Measurements from ENCODE around the gene GCFC2. TPM values are rescaled to one million over a fixed set of nuclear protein-coding genes. Genes with fewer than 3 reads are reported as not detected.

Gene GCFC2
- total RNA-seq, 1 experiment from 2014 or later: 18.3 TPM

- H3K9ac ChIP-seq (ENCODE audit: extremely low read depth, insufficient read length, low read length): no peak overlapping the region
- no peaks in the 10 kb centered on the region for H3K27me3 ChIP-seq (ENCODE audit: insufficient read depth, low read length)
- H2BK12ac ChIP-seq (ENCODE audit: insufficient read length, low read depth, low read length): no peak overlapping the region
- no peak overlapping the region for H3K4ac ChIP-seq (ENCODE audit: low read depth, low read length)
- no peaks in the 10 kb centered on the region for H3K79me2 ChIP-seq (ENCODE audit: insufficient read depth, low read length)
- no peak overlapping the region for H4K91ac ChIP-seq (ENCODE audit: insufficient read length, low read depth, low read length)
- H3K4me1 Mint-ChIP-seq: no peaks in the 10 kb centered on the region
- H2AK5ac ChIP-seq (ENCODE audit: insufficient read length, low read length): no peak overlapping the region
- no peak overlapping the region for H3K27ac ChIP-seq (ENCODE audit: insufficient read length, low read depth, low read length)
- no peaks in the 10 kb centered on the region for H3K9me3 ChIP-seq (ENCODE audit: control insufficient read depth, low read depth, low read length)
- H3K14ac ChIP-seq (ENCODE audit: insufficient read depth, low read length): no peak overlapping the region
- no peaks in the 10 kb centered on the region for H3K4me1 ChIP-seq (ENCODE audit: insufficient read depth, low read length)
- DNase-seq: no peak
- no peaks in the 10 kb centered on the region for H3K79me1 ChIP-seq (ENCODE audit: insufficient read depth, low read depth, low read length, poor library complexity, severe bottlenecking)
- H3K27me3 Mint-ChIP-seq (ENCODE audit: low read depth): no peaks in the 10 kb centered on the region
- no peak overlapping the region for H2BK15ac ChIP-seq (ENCODE audit: low read depth, low read length)
- H4K8ac ChIP-seq (replicated peaks; ENCODE audit: insufficient read length, low read depth, low read length): no peak overlapping the region
- no peak overlapping the region for H3K18ac ChIP-seq (ENCODE audit: insufficient read length, low read depth, low read length)
- WGBS (ENCODE audit: extremely low coverage, insufficient read length, low lambda C conversion rate): 100% methylated on average over 1 of the region's 3 CpGs
- H3K27ac Mint-ChIP-seq: no peak overlapping the region; a peak in 1 of 7 replicates
- TF ChIP-seq CTCF (conservative IDR thresholded peaks at IDR 0.05): no peak
- peaks cover 2 to 32% (median 19%) of the 10 kb centered on the region in 3 experiments; a peak in 5 of 7 replicates for H3K36me3 Mint-ChIP-seq (ENCODE audit: insufficient read depth in 1 of 3, low read depth in 3 of 3)
- H3K4me2 ChIP-seq (ENCODE audit: insufficient read depth, insufficient read length, low read length): no peak overlapping the region
- no peaks in the 10 kb centered on the region for H4K20me1 ChIP-seq (ENCODE audit: control insufficient read depth, insufficient read depth, insufficient read length)
- H3K23me2 ChIP-seq (ENCODE audit: insufficient read length, low read depth, low read length, poor library complexity, severe bottlenecking): no peaks in the 10 kb centered on the region
- no peak overlapping the region for H2BK5ac ChIP-seq (ENCODE audit: insufficient read length, low read length)
- no peak overlapping the region for H2BK120ac ChIP-seq (ENCODE audit: low read depth, low read length, poor library complexity, severe bottlenecking)
- no peak overlapping the region for H3K56ac ChIP-seq (ENCODE audit: insufficient read length, low read depth, low read length)
- no peak overlapping the region for H3T11ph ChIP-seq (ENCODE audit: low read length)
- H3K4me3 Mint-ChIP-seq: no peak overlapping the region
- no peaks in the 10 kb centered on the region for H3K9me3 Mint-ChIP-seq
- H2AFZ ChIP-seq (ENCODE audit: low read length): no peak overlapping the region
- no peak overlapping the region for H3K23ac ChIP-seq (ENCODE audit: insufficient read length, low read depth, low read length)
- H2BK20ac ChIP-seq (ENCODE audit: low read depth, low read length, poor library complexity, severe bottlenecking): no peak overlapping the region
- no peak overlapping the region for H4K5ac ChIP-seq (ENCODE audit: insufficient read length, low read depth, low read length)
Observed at GRCh38 chr2:75676464-75676863, 34.3 kb downstream of the GCFC2 start.
